ENCODE results near the gene KRT39. TPM values are rescaled to one million over a fixed set of nuclear protein-coding genes. Genes with fewer than 3 reads are reported as not detected.

Gene KRT39
- total and polyA plus RNA-seq, 2 of the 13 experiments (the other 11 are each of a cell fraction or from before 2014, with no cell fraction given), result 0.07 to 1.2 TPM

- Histone ChIP-seq H3K27ac (ENCODE audit: extremely low read length, insufficient read depth, low read length) (no peak overlapping the region), H3K4me2 (ENCODE audit: low read depth, low read length) (no peak overlapping the region), H3K9ac (ENCODE audit: insufficient read depth, low read depth, low read length) (no peak overlapping the region), H4K20me1 (ENCODE audit: insufficient read depth, low read length) (no peaks in the 10 kb centered on the region), H3K9me3 (ENCODE audit: low read length) (0 out of 2 replicates have a peak, but pooled peaks cover 6% of the 10 kb centered on the region), H3K27me3 (ENCODE audit: control insufficient read depth in 1 of 2, insufficient read depth in 2 of 2, low read length in 2 of 2) (no peaks in the 10 kb centered on the region), H3K36me3 (replicated peaks in 1 of 2; ENCODE audit: control insufficient read depth in 1 of 2, insufficient read depth in 2 of 2, low read length in 2 of 2) (no peaks in the 10 kb centered on the region), H3K4me3 (replicated peaks in 1 of 3; ENCODE audit: insufficient read depth in 1 of 3, low read depth in 2 of 3, low read length in 3 of 3) (no peak overlapping the region), H3K79me2 (ENCODE audit: insufficient read depth, low read length) (no peaks in the 10 kb centered on the region), H3K4me1 (ENCODE audit: insufficient read depth, low read length) (peaks cover 29% of the 10 kb centered on the region), H2AFZ (ENCODE audit: low read length) (no peak overlapping the region)
- no TSS peak for BruUV-seq (replicated peaks)
- in situ Hi-C loops (cut with HindIII; ENCODE audit: extremely low pct_ligation_motif_present, low pct_unique_long_range_greater_than_20kb) (loop anchor here (5.0 kb wide), 1 partner anchor 38 kb away; no protein-coding TSS in a partner anchor), intact Hi-C loops (cut with micrococcal nuclease; ENCODE audit: unreplicated experiment) (no loop called here)
- ChIA-PET POLR2A (no interaction called here), CTCF (ENCODE audit: low intra/inter-chr PET ratio, low total read pairs) (interaction anchor here (0.9 kb wide), 1 partner anchor 55 kb away, joined by 3 read pairs; no protein-coding TSS in a partner anchor)
- ATAC-seq (peak; percentile 38; the same call in 1 of the 3 replicates), DNase-seq (ENCODE audit: low spot score) (no peak), FAIRE-seq (no peak)
- 96% methylated on average over 1 of the region's 1 CpG for WGBS (ENCODE audit: low lambda C conversion rate)
- TF ChIP-seq FOXO4 (CRISPR knock-in tag; conservative IDR thresholded peaks at IDR 0.05) (no peak), NKX3-1 (CRISPR knock-in tag; IDR thresholded peaks at IDR 0.05) (no peak), NFIB (CRISPR knock-in tag; IDR thresholded peaks at IDR 0.05; ENCODE audit: borderline replicate concordance) (no peak), BRD4 (CRISPR knock-in tag; IDR thresholded peaks at IDR 0.05) (no peak), ZNF451 (CRISPR knock-in tag; IDR thresholded peaks at IDR 0.05) (no peak), ZNF331 (CRISPR knock-in tag; IDR thresholded peaks at IDR 0.05) (no peak), ZNF503 (CRISPR knock-in tag; IDR thresholded peaks at IDR 0.05) (no peak), KDM1A (CRISPR knock-in tag; IDR thresholded peaks at IDR 0.05) (no peak), PAXIP1 (CRISPR knock-in tag; conservative IDR thresholded peaks at IDR 0.05) (no peak), SNAI1 (CRISPR knock-in tag; IDR thresholded peaks at IDR 0.05; ENCODE audit: borderline replicate concordance) (no peak), ZFAT (CRISPR knock-in tag; conservative IDR thresholded peaks at IDR 0.05) (no peak), TBP (CRISPR knock-in tag; IDR thresholded peaks at IDR 0.05) (no peak), RFX5 (IDR thresholded peaks at IDR 0.05; ENCODE audit: low read depth, low read length) (no peak)
- TF ChIP-seq, protein P1, sequence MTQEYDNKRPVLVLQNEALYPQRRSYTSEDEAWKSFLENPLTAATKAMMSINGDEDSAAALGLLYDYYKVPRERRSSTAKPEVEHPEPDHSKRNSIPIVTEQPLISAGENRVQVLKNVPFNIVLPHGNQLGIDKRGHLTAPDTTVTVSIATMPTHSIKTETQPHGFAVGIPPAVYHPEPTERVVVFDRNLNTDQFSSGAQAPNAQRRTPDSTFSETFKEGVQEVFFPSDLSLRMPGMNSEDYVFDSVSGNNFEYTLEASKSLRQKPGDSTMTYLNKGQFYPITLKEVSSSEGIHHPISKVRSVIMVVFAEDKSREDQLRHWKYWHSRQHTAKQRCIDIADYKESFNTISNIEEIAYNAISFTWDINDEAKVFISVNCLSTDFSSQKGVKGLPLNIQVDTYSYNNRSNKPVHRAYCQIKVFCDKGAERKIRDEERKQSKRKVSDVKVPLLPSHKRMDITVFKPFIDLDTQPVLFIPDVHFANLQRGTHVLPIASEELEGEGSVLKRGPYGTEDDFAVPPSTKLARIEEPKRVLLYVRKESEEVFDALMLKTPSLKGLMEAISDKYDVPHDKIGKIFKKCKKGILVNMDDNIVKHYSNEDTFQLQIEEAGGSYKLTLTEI (CRISPR knock-in tag; conservative IDR thresholded peaks at IDR 0.05), result no peak
- TF ChIP-seq, protein P2, sequence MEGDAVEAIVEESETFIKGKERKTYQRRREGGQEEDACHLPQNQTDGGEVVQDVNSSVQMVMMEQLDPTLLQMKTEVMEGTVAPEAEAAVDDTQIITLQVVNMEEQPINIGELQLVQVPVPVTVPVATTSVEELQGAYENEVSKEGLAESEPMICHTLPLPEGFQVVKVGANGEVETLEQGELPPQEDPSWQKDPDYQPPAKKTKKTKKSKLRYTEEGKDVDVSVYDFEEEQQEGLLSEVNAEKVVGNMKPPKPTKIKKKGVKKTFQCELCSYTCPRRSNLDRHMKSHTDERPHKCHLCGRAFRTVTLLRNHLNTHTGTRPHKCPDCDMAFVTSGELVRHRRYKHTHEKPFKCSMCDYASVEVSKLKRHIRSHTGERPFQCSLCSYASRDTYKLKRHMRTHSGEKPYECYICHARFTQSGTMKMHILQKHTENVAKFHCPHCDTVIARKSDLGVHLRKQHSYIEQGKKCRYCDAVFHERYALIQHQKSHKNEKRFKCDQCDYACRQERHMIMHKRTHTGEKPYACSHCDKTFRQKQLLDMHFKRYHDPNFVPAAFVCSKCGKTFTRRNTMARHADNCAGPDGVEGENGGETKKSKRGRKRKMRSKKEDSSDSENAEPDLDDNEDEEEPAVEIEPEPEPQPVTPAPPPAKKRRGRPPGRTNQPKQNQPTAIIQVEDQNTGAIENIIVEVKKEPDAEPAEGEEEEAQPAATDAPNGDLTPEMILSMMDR (CRISPR knock-in tag; IDR thresholded peaks at IDR 0.05), result peak; percentile 56
These were observed 2.9 kb downstream of the KRT39 start for GRCh38 chr17:40963838-40964237.

Measured in HepG2 (cell line).